CD4-positive, alpha-beta memory T cell (primary cell): ENCODE results near the gene MARS1. TPM values are rescaled to one million over a fixed set of nuclear protein-coding genes. Genes with fewer than 3 reads are reported as not detected.
"Not testable (repeated sequence)": the region's sequence is repeated elsewhere in the genome, so short reads cannot be mapped to it uniquely, and the experiment has no call there.

Source experiments
- CTCF ChIA-PET: fragments of 350-600 bp; sonication (Branson Sonifier 250); formaldehyde crosslinking; loops from one replicate; lab custom pipeline; 2021; ENCODE audit warnings: inconsistent platforms; ENCODE audit not compliant: partially characterized antibody; lab: Charles Lee
- POLR2A ChIA-PET: fragments of 350-600 bp; sonication (Branson Sonifier 250); formaldehyde crosslinking; loops from one replicate; lab custom pipeline; 2021; ENCODE audit not compliant: partially characterized antibody; lab: Charles Lee
- DNase-seq, 5 donors: peaks; one replicate each; pipeline versions ENCODE4 v3.0.0 to v3.0.0-alpha.2; 2020 to 2022; ENCODE audit warnings: mixed read lengths in 1 of 5
- H3K27ac ChIP-seq: one replicate; pipeline ENCODE4 v1.7.0; 2013; ENCODE audit warnings: low read depth, low read length
- H3K27me3 ChIP-seq: 2 replicates; pipeline ENCODE4 v1.7.0; 2013; ENCODE audit warnings: mild to moderate bottlenecking, low read length, moderate library complexity; ENCODE audit not compliant: insufficient read depth
- H3K36me3 ChIP-seq: 2 replicates; pipeline ENCODE4 v1.7.0; 2013; ENCODE audit warnings: mild to moderate bottlenecking, low read length, moderate library complexity; ENCODE audit not compliant: insufficient read depth
- H3K4me1 ChIP-seq: 2 replicates; pipeline ENCODE4 v1.7.0; 2013; ENCODE audit warnings: mild to moderate bottlenecking, low read length, moderate library complexity; ENCODE audit not compliant: insufficient read depth
- H3K4me3 ChIP-seq, 2 donors: one replicate each; pipeline ENCODE4 v1.7.0; 2013; ENCODE audit warnings: low read length in 2 of 2, mild to moderate bottlenecking in 1 of 2
- H3K9me3 ChIP-seq, 2 donors: one replicate each; pipeline ENCODE4 v1.7.0; 2013; ENCODE audit warnings: low read length in 2 of 2, control low read depth in 1 of 2; ENCODE audit not compliant: control insufficient read depth in 1 of 2
- H3K27ac Mint-ChIP-seq, 7 donors: one replicate each; pipeline ENCODE4 v1.8.0; 2020 to 2021; ENCODE audit warnings: mixed read lengths in 7 of 7, mild to moderate bottlenecking in 6 of 7, inconsistent platforms in 3 of 7, moderate library complexity in 3 of 7
- H3K27me3 Mint-ChIP-seq, 2 donors: one replicate each; pipeline ENCODE4 v1.8.0; 2020 to 2021; ENCODE audit warnings: mixed read lengths in 2 of 2
- H3K36me3 Mint-ChIP-seq, 2 donors: one replicate each; pipeline ENCODE4 v1.8.0; 2020 to 2021; ENCODE audit warnings: mixed read lengths in 2 of 2, inconsistent platforms in 1 of 2, mild to moderate bottlenecking in 1 of 2
- H3K4me1 Mint-ChIP-seq, 4 donors: one replicate each; pipeline ENCODE4 v1.8.0; 2020 to 2021; ENCODE audit warnings: mixed read lengths in 4 of 4, mild to moderate bottlenecking in 1 of 4
- H3K4me3 Mint-ChIP-seq, 8 donors: one replicate each; pipeline ENCODE4 v1.8.0; 2020 to 2021; ENCODE audit warnings: mixed read lengths in 8 of 8, mild to moderate bottlenecking in 7 of 8, moderate library complexity in 6 of 8, inconsistent platforms in 3 of 8
- H3K9me3 Mint-ChIP-seq, 8 donors: one replicate each; pipeline ENCODE4 v1.8.0; 2020 to 2021; ENCODE audit warnings: mixed read lengths in 8 of 8, mild to moderate bottlenecking in 5 of 8, inconsistent platforms in 3 of 8, moderate library complexity in 1 of 8
- intact Hi-C: fragments of 100-400 bp; cut with micrococcal nuclease; formaldehyde crosslinking; loops from one replicate; pipeline ENCODE4 v1.15.1; 2023
- polyA plus RNA-seq, 2 donors: library from polyadenylated mRNA; unstranded; fragments of 300-500 nt; fragmentation: Illumina TruSeq; gene quantifications; one replicate each; pipeline ENCODE4 v1.2.3, GENCODE V29; 2021
- total RNA-seq, 2 experiments: library from RNA; stranded (reverse); gene quantifications; one replicate each; pipeline ENCODE4 v1.2.3, GENCODE V29; 2021

The MARS1 gene
- total and polyA plus RNA-seq, 4 experiments from 2014 or later, result 84.8 to 242 (median 169) TPM

DNA sequence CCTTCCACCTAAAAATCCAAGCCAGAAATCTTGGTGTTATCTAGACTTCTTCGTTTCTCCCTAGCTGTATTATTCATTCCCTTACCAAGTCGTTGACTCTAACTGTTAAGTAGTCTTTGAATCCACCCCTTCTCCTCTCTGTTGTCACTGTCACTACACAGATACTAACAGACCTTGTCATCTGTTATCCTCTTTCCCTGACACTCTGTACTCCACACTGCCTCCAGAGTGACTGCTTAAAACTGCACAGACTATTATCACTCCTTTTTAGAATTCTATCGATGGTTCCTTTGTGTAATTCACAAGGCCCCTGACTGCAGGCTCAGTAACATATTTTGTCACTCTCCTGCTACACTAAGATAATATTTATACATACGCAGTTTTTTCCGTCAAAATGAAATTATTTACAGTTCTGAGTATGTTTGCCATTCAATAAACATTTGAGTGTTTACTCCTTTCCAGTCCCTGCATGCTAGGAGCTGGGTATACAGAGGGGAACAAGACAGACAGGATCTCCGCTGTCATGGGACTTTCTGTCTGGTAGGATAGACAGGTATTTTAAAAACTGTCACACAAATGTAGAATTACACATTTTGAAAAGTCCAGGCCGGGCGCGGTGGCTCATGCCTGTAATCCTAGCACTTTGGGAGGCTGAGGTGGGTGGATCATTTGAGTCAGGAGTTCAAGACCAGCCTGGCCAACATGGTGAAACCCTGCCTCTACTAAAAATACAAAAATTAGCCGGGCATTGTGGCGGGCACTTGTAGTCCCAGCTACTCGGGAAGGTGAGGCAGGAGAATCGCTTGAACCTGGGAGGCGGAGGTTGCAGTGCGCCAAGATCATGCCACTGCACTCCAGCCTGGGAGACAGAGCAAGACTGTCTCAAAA lies 3.8 kb downstream of the MARS1 start:
- no peak overlapping the region for H3K4me3 ChIP-seq
- H3K36me3 Mint-ChIP-seq, result peaks cover 30 to 47% of the 10 kb centered on the region in 2 donors
- no peaks in the 10 kb centered on the region for H3K27me3 ChIP-seq
- peak overlapping the region in 3 of 8 donors; percentile 12 to 64 (median 13) for H3K4me3 Mint-ChIP-seq
- H3K27ac ChIP-seq, result no peak overlapping the region
- peak in 1 of 5 donors; percentile 19 for DNase-seq
- ChIA-PET POLR2A (interaction anchor here (6.3 kb wide), 1 partner anchor 15 kb away, joined by 75 read pairs; the partner anchor contains the start of gene ARHGAP9), CTCF (interaction anchor here (1.0 to 3.4 kb wide), 3 partner anchors 12 to 32 kb away, joined by 3 to 10 read pairs (median 4); partner anchors contain the start of genes ARHGAP9 and GLI1)
- no peaks in the 10 kb centered on the region for H3K27me3 Mint-ChIP-seq
- H3K27ac Mint-ChIP-seq, result peak overlapping the region; percentile 30 to 86 (median 68)
- intact Hi-C loops, result no loop called here
- no peaks in the 10 kb centered on the region for H3K9me3 ChIP-seq
- peaks cover 0 to 3% (median 0%) of the 10 kb centered on the region in 8 donors for H3K9me3 Mint-ChIP-seq
- peaks cover 29% of the 10 kb centered on the region for H3K36me3 ChIP-seq
- peaks cover 18 to 38% (median 24%) of the 10 kb centered on the region in 4 donors for H3K4me1 Mint-ChIP-seq
- H3K4me1 ChIP-seq, result peaks cover 23% of the 10 kb centered on the region

DNA sequence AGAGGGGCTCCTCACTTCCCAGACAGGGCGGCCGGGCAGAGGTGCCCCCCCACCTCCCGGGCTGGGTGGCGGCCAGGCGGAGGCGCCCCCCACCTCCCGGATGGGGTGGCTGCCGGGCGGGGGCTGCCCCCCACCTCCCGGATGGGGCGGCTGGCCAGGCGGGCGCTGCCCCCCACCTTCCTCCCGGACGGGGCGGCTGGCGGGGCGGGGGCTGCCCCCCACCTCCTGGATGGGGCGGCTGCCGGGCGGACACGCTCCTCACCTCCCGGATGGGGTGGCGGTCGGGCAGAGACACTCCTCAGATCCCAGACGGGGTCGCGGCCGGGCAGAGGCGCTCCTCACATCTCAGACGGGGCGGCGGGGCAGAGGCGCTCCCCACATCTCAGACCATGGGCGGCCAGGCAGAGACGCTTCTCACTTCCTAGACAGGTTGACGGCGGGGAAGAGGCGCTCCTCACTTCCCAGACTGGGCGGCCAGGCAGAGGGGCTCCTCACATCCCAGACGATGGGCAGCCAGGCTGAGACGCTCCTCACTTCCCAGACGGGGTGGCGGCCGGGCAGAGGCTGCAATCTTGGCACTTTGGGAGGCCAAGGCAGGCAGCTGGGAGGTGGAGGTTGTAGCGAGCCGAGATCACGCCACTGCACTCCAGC lies 7.3 kb downstream of the MARS1 start:
- H3K4me3 ChIP-seq, H3K4me1 ChIP-seq, intact Hi-C loops, H3K27me3 Mint-ChIP-seq, H3K4me3 Mint-ChIP-seq, DNase-seq, H3K27me3 ChIP-seq, H3K27ac ChIP-seq, H3K27ac Mint-ChIP-seq, H3K9me3 ChIP-seq, CTCF ChIA-PET, POLR2A ChIA-PET, H3K9me3 Mint-ChIP-seq: not testable (repeated sequence)
- H3K4me1 Mint-ChIP-seq, result peaks cover 0 to 17% (median 10%) of the 10 kb centered on the region in 4 donors
- peaks cover 46 to 54% of the 10 kb centered on the region in 2 donors for H3K36me3 Mint-ChIP-seq
- peaks cover 46% of the 10 kb centered on the region for H3K36me3 ChIP-seq

DNA sequence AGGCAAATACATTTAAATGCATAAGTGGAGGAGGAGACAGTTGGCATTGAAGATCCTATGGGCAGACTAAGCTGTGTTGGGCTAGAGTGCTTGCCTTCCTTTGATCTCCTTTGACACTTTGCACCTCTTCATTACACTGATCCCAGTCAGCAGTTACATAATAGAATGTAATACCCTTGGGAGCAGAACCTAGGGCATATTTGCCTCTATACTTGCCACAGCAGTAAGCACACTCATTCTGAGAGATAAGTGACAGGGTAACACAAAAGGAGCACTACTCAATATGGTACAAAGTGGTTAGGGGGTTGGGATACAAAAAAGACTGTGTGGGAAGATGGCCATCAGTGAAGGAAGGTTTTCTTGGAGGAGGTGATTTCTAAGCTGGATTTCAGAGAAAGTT lies 9.0 kb downstream of the MARS1 start:
- H3K4me3 ChIP-seq, result no peak overlapping the region
- H3K4me1 ChIP-seq, result no peaks in the 10 kb centered on the region
- intact Hi-C loops, result no loop called here
- peak overlapping the region in 3 of 7 donors; percentile 33 to 45 (median 39) for H3K27ac Mint-ChIP-seq
- no peaks in the 10 kb centered on the region for H3K9me3 ChIP-seq
- H3K27ac ChIP-seq, result no peak overlapping the region
- H3K9me3 Mint-ChIP-seq, result no peaks in the 10 kb centered on the region
- no peaks in the 10 kb centered on the region for H3K27me3 ChIP-seq
- CTCF ChIA-PET, result interaction anchor here (0.7 to 1.3 kb wide), 4 partner anchors 17 to 267 kb away, joined by 3 to 4 read pairs (median 3); partner anchors contain the start of gene ARHGAP9
- peaks cover 47 to 56% of the 10 kb centered on the region in 2 donors for H3K36me3 Mint-ChIP-seq
- H3K4me3 Mint-ChIP-seq, result no peak overlapping the region
- no peaks in the 10 kb centered on the region for H3K27me3 Mint-ChIP-seq
- no peak for DNase-seq
- POLR2A ChIA-PET, result interaction anchor here (0.8 to 1.6 kb wide), 4 partner anchors 9 to 30 kb away, joined by 3 to 4 read pairs (median 3); partner anchors contain the start of gene ARHGAP9
- peaks cover 47% of the 10 kb centered on the region for H3K36me3 ChIP-seq
- peaks cover 0 to 11% (median 7%) of the 10 kb centered on the region in 4 donors for H3K4me1 Mint-ChIP-seq

DNA sequence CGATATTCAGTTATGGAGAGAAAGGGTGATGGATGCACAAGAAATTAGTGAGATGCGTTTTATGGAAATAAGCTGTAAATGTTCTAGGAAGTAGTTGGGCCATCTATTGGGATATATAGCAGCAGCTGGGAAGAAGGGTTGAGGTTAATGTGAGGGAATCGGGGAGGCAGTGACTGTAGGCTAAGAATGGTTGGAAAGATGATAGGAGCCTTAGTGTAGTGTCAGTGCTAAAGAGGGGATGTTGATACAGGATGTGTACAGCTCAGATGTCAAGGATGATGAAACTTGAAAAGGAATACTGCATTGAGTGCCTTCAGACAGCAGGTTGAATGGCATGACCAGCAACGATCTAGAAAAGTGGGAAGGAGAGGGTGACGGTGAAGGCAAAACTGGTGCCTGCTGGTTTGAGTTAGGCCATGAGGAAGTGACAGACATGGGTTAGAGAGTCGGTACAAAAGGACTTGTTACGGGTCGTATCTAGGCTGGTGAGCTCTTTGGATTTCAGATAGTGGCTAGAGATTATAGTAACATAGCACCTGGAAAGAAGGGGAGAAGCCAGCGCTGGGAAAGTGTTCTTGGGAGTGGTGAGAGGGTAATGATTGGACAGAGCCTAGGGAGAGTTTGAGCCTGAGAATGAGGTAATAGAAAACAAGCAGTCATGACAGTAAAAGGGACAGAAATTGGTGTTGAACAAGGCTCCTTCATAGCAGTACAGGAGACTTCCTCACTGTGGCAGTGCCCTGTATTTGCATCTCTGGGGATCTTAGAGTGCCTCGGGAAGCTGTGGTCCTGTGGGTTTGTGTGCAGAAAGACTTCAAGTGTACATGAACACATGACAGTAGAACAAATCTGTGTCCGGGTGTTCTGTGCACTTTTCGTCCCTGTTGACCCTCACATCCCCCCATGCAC lies 9.6 kb downstream of the MARS1 start:
- ChIA-PET CTCF (interaction anchor here (0.7 to 1.3 kb wide), 4 partner anchors 18 to 267 kb away, joined by 3 to 4 read pairs (median 3); partner anchors contain the start of gene ARHGAP9), POLR2A (interaction anchor here (1.1 to 1.6 kb wide), 4 partner anchors 17 to 31 kb away, joined by 3 to 4 read pairs (median 3); partner anchors contain the start of gene ARHGAP9)
- Mint-ChIP-seq H3K36me3 (peaks cover 49 to 57% of the 10 kb centered on the region in 2 donors), H3K4me1 (peaks cover 0 to 11% (median 9%) of the 10 kb centered on the region in 4 donors), H3K27me3 (no peaks in the 10 kb centered on the region), H3K4me3 (no peak overlapping the region), H3K9me3 (no peaks in the 10 kb centered on the region), H3K27ac (peak overlapping the region in 6 of 7 donors; percentile 16 to 55 (median 41))
- Histone ChIP-seq H3K27me3 (no peaks in the 10 kb centered on the region), H3K27ac (no peak overlapping the region), H3K4me3 (no peak overlapping the region), H3K9me3 (no peaks in the 10 kb centered on the region), H3K36me3 (peaks cover 52% of the 10 kb centered on the region), H3K4me1 (no peaks in the 10 kb centered on the region)
- intact Hi-C loops, result no loop called here
- no peak for DNase-seq

DNA sequence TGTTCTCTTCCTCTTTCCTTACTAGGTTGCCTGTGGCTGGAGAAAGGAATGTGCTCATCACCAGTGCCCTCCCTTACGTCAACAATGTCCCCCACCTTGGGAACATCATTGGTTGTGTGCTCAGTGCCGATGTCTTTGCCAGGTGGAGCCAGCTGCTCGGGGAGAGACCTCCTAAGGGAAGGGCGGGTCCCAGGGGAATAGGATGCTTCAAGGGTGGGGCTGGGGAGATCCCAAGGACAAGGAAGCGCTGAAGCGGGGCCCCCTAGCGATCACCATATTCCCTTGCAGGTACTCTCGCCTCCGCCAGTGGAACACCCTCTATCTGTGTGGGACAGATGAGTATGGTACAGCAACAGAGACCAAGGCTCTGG lies 10.2 kb downstream of the MARS1 start:
- Histone ChIP-seq H3K9me3 (no peaks in the 10 kb centered on the region), H3K4me1 (no peaks in the 10 kb centered on the region), H3K4me3 (no peak overlapping the region), H3K27me3 (no peaks in the 10 kb centered on the region), H3K36me3 (peaks cover 48% of the 10 kb centered on the region), H3K27ac (no peak overlapping the region)
- no peak for DNase-seq
- H3K4me1 Mint-ChIP-seq, result peaks cover 0 to 9% (median 7%) of the 10 kb centered on the region in 4 donors
- POLR2A ChIA-PET, result interaction anchor here (1.1 to 1.4 kb wide), 2 partner anchors 18 to 21 kb away, joined by 3 read pairs; partner anchors contain the start of gene ARHGAP9
- H3K4me3 Mint-ChIP-seq, result no peak overlapping the region
- CTCF ChIA-PET, result no interaction called here
- intact Hi-C loops, result no loop called here
- peaks cover 47 to 56% of the 10 kb centered on the region in 2 donors for H3K36me3 Mint-ChIP-seq
- peak overlapping the region in 2 of 7 donors; percentile 35 to 76 for H3K27ac Mint-ChIP-seq
- H3K9me3 Mint-ChIP-seq, result no peaks in the 10 kb centered on the region
- H3K27me3 Mint-ChIP-seq, result no peaks in the 10 kb centered on the region

DNA sequence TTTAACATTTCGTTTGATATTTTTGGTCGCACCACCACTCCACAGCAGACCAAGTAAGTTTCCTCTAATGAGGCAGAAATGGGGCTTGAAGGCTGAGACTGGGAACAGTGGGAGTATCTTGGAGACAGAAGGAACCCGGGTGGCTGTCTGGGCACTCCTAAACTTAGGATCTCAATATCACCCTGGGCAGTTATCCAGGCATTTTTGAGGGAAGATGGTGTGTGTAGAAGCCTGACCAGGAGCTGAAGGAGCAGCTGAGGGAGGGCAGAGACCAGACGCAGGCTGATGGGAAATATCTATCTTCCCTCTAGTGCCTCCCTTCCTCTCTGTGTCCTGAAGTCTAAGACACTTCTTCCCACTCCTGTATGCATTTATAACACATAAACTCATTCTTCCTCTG lies 10.7 kb downstream of the MARS1 start:
- ChIA-PET POLR2A (no interaction called here), CTCF (no interaction called here)
- peaks cover 48% of the 10 kb centered on the region for H3K36me3 ChIP-seq
- H3K4me3 ChIP-seq, result no peak overlapping the region
- no peak overlapping the region for H3K27ac ChIP-seq
- Mint-ChIP-seq H3K9me3 (no peaks in the 10 kb centered on the region), H3K4me3 (no peak overlapping the region), H3K4me1 (peaks cover 0 to 9% (median 7%) of the 10 kb centered on the region in 4 donors), H3K27ac (peak overlapping the region in 6 of 7 donors; percentile 16 to 76 (median 40)), H3K36me3 (peaks cover 47 to 60% of the 10 kb centered on the region in 2 donors), H3K27me3 (no peaks in the 10 kb centered on the region)
- H3K4me1 ChIP-seq, result no peaks in the 10 kb centered on the region
- no peaks in the 10 kb centered on the region for H3K27me3 ChIP-seq
- no peak for DNase-seq
- H3K9me3 ChIP-seq, result no peaks in the 10 kb centered on the region
- intact Hi-C loops, result no loop called here
